GM12878 (cell line): ENCODE data around the gene MAS1L. TPM values are rescaled to one million over a fixed set of nuclear protein-coding genes. Genes with fewer than 3 reads are reported as not detected.

Source experiments
- ATAC-seq: fragments of 200-7000 bp; cut with Tn5 transposase; 3 replicates; pipeline ENCODE4 v1.9.1; 2020; ENCODE audit warnings: mild to moderate bottlenecking, moderate library complexity
- BruUV-seq: library from RNA; stranded (reverse); fragments of 400-500 nt; replicated peaks from 2 replicates; lab custom pipeline; 2021; lab: Mats Ljungman, UMichigan
- CTCF ChIA-PET: fragments of 300-600 bp; sonication (Branson Sonifier 250); formaldehyde crosslinking; extraction: SDS; loops from one replicate; lab custom pipeline; 2021; ENCODE audit warnings: inconsistent platforms; lab: Yijun Ruan, JAX
- POLR2A ChIA-PET: fragments of 350-600 bp; formaldehyde crosslinking; extraction: SDS; loops from one replicate; lab custom pipeline; 2021; ENCODE audit warnings: inconsistent platforms; lab: Charles Lee
- RAD21 ChIA-PET: fragments of 300-600 bp; sonication (Branson Sonifier 250); formaldehyde crosslinking; loops from one replicate; lab custom pipeline; 2023; ENCODE audit warnings: antibody characterized with exemption; ENCODE audit not compliant: unreplicated experiment; lab: Charles Lee
- SMC1A ChIA-PET: fragments of 300-600 bp; sonication (Branson Sonifier 250); formaldehyde crosslinking; loops from one replicate; lab custom pipeline; 2023; ENCODE audit not compliant: unreplicated experiment, uncharacterized antibody; lab: Charles Lee
- DNase-seq: peaks from one replicate; pipeline ENCODE4 v3.0.0-alpha.2; 2011; ENCODE audit warnings: low read depth, low spot score
- FAIRE-seq: peaks from 3 replicates; lab custom pipeline; 2011; peaks lifted over from hg19 to GRCh38; lab: Jason Lieb, UNC
- H2AFZ ChIP-seq: 2 replicates; pipeline ENCODE4 v1.6.0; 2011; ENCODE audit warnings: low read depth, low read length, control low read depth; ENCODE audit not compliant: control insufficient read depth
- H3K27ac ChIP-seq: 2 replicates; pipeline ENCODE4 v1.5.1; 2011; ENCODE audit warnings: control low read depth; ENCODE audit not compliant: control insufficient read depth, insufficient read depth
- H3K27me3 ChIP-seq, 2 experiments: replicated peaks in 1 of 2; 2 replicates each; pipeline versions ENCODE4 v1.6.0 to v1.6.1; 2011; ENCODE audit warnings: low read length in 1 of 2; ENCODE audit not compliant: control insufficient read depth in 2 of 2, insufficient read depth in 2 of 2
- H3K36me3 ChIP-seq, 2 experiments: 2 replicates each; pipeline ENCODE4 v1.5.1; 2011; ENCODE audit warnings: low read length in 1 of 2; ENCODE audit not compliant: control insufficient read depth in 2 of 2, insufficient read depth in 2 of 2
- H3K4me1 ChIP-seq: 2 replicates; pipeline ENCODE4 v1.6.1; 2011; ENCODE audit warnings: mild to moderate bottlenecking, low read length, moderate library complexity, mixed read lengths; ENCODE audit not compliant: control insufficient read depth, insufficient read depth
- H3K4me2 ChIP-seq: 2 replicates; pipeline ENCODE4 v1.6.0; 2011; ENCODE audit warnings: control low read depth; ENCODE audit not compliant: control insufficient read depth, insufficient read depth
- H3K4me3 ChIP-seq: fragments of 200-600 bp; sonication (generic); 2 replicates; pipeline ENCODE4 v1.5.1; 2016
- H3K79me2 ChIP-seq: 2 replicates; pipeline ENCODE4 v1.6.0; 2011; ENCODE audit warnings: low read length; ENCODE audit not compliant: control insufficient read depth, insufficient read depth
- H3K9ac ChIP-seq: 2 replicates; pipeline ENCODE4 v1.8.0; 2011; ENCODE audit warnings: low read length, control low read depth, mixed read lengths; ENCODE audit not compliant: control insufficient read depth, insufficient read depth
- H3K9me3 ChIP-seq: replicated peaks from 3 replicates; pipeline ENCODE4 v1.5.1; 2011; ENCODE audit warnings: mild to moderate bottlenecking, low read length; ENCODE audit not compliant: control insufficient read depth, insufficient read depth
- H4K20me1 ChIP-seq: 2 replicates; pipeline ENCODE4 v1.6.0; 2011; ENCODE audit not compliant: control insufficient read depth, insufficient read depth
- BRCA1 ChIP-seq: IDR thresholded peaks from 2 replicates; pipeline ENCODE4 v1.6.1; 2011; ENCODE audit warnings: low read depth, low read length, improper control_type of control experiment
- CHD4 ChIP-seq: fragments of 200-600 bp; sonication (generic); IDR thresholded peaks from 2 replicates; pipeline ENCODE4 v1.6.1; 2016; ENCODE audit warnings: mild to moderate bottlenecking
- EGR1 ChIP-seq, 2 experiments: IDR thresholded peaks; 1 replicate in 1 of 2; 2 replicates in 1 of 2; pipeline ENCODE4 v1.6.1; 2011 to 2012; ENCODE audit warnings: low read depth in 2 of 2, low read length in 2 of 2, borderline replicate concordance in 1 of 2, mild to moderate bottlenecking in 1 of 2, moderate library complexity in 1 of 2
- EZH2 ChIP-seq: IDR thresholded peaks from 2 replicates; pipeline ENCODE4 v1.6.1; 2012; ENCODE audit warnings: low read depth, mild to moderate bottlenecking, control low read depth, inconsistent platforms, low read length, borderline replicate concordance; ENCODE audit not compliant: control insufficient read depth
- FOXM1 ChIP-seq: IDR thresholded peaks from 2 replicates; pipeline ENCODE4 v1.6.1; 2012; ENCODE audit warnings: low read depth, mild to moderate bottlenecking, inconsistent platforms, low read length, moderate library complexity
- HDAC2 ChIP-seq: fragments of 200-600 bp; sonication (generic); IDR thresholded peaks from 2 replicates; pipeline ENCODE4 v1.6.1; 2017
- JUNB ChIP-seq: IDR thresholded peaks from 2 replicates; pipeline ENCODE4 v1.6.1; 2016; ENCODE audit warnings: antibody characterized with exemption, mild to moderate bottlenecking
- MEF2A ChIP-seq: IDR thresholded peaks from 2 replicates; pipeline ENCODE4 v1.6.1; 2011; ENCODE audit warnings: low read depth, mild to moderate bottlenecking, low read length, moderate library complexity; ENCODE audit not compliant: insufficient read depth
- PBX3 ChIP-seq: IDR thresholded peaks from 2 replicates; pipeline ENCODE4 v1.6.1; 2011; ENCODE audit warnings: mild to moderate bottlenecking, low read depth, low read length, moderate library complexity; ENCODE audit not compliant: insufficient replicate concordance
- RELA ChIP-seq: fragments of 450-650 bp; IDR thresholded peaks from 2 replicates; pipeline ENCODE4 v1.8.0; 2014; ENCODE audit warnings: borderline replicate concordance; ENCODE audit not compliant: partially characterized antibody
- SIN3A ChIP-seq: IDR thresholded peaks from 2 replicates; pipeline ENCODE4 v1.6.1; 2012; ENCODE audit warnings: low read depth, low read length, improper control_type of control experiment
- YY1 ChIP-seq: IDR thresholded peaks from 2 replicates; pipeline ENCODE4 v1.6.1; 2011; ENCODE audit warnings: low read depth, mild to moderate bottlenecking, low read length
- ZSCAN29 ChIP-seq: fragments of 450-650 bp; IDR thresholded peaks from 2 replicates; pipeline ENCODE4 v1.6.1; 2017; ENCODE audit warnings: mild to moderate bottlenecking, moderate library complexity
- WGBS: methylation state at CpG from one replicate; pipeline ENCODE4 v1.1.6; 2016; ENCODE audit warnings: low lambda C conversion rate; ENCODE audit not compliant: insufficient replicate concordance, insufficient coverage; ENCODE audit errors: missing lambda C conversion rate; 5-methylcytosine and 5-hydroxymethylcytosine counted together
- in situ Hi-C: fragments of 300-500 bp; cut with MboI; formaldehyde crosslinking; loops from 9 replicates; pipeline ENCODE4 v1.14.3; 2018; ENCODE audit warnings: mixed read lengths
- intact Hi-C: fragments of 100-400 bp; cut with micrococcal nuclease; formaldehyde crosslinking; loops from one replicate; pipeline ENCODE4 v1.14.2; 2022; ENCODE audit not compliant: unreplicated experiment
- polyA plus RNA-seq, 11 experiments: library from polyadenylated mRNA; depleted of rRNA in 4 of 11; unstranded in 6 of 11; stranded (reverse) in 5 of 11; fragments of >200 nt; fragmentation: Nextera tagmentation in 4 of 11; fragmentation: Illumina TruSeq in 1 of 11; extraction: Ambion mirVana in 4 of 11; extraction: Trizol in 1 of 11; gene quantifications; 1 replicate in 1 of 11; 2 replicates in 10 of 11; pipeline versions ENCODE4 v1.2.1 to v1.2.3, GENCODE V29; 2011 to 2016; ENCODE audit warnings: inconsistent platforms in 2 of 11, missing spikeins in 2 of 11, low read depth in 1 of 11
- total RNA-seq, 4 experiments: library from RNA; depleted of rRNA in 3 of 4; stranded (reverse); fragments of >200 nt in 3 of 4; fragmentation: Illumina TruSeq in 1 of 4; extraction: Trizol in 1 of 4; gene quantifications; 2 replicates each; pipeline versions ENCODE4 v1.2.1 to v1.2.3, GENCODE V29; 2013 to 2021
- TF ChIP-seq, protein P1 (sequence below): IDR thresholded peaks from 2 replicates; pipeline ENCODE4 v1.6.1; 2012; ENCODE audit warnings: low read depth, low read length, improper control_type of control experiment

MAS1L gene
- total and polyA plus RNA-seq, 10 of the 15 experiments (the other 5 are each of a cell fraction or from before 2014, with no cell fraction given): not detected

GRCh38 chr6:29530671-29531310 is 43.0 kb upstream of the MAS1L start (continued):
- TF ChIP-seq PBX3: no peak

DNA sequence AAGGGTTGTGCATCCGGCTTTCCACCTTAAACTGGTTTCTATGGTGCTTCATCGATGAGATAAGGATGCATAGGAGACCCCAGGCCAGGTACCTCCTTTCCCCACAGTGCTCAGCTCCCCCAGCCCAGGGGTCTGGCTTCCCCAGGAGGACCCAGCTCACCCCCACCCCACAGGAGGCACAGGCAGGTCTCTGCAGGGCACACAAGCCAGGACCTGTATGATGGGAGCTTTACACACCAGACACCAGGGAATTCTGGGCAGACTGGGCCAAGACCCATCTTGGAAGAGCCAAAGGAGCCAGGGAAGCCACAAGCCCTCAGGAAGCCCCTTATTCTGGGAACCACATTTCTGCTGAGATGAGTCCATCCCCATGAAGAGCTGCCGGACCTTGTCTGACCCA is 42.2 kb upstream of the MAS1L start:
- Histone ChIP-seq H3K9ac (no peak overlapping the region), H3K4me3 (no peak overlapping the region), H2AFZ (no peak overlapping the region), H3K79me2 (no peaks in the 10 kb centered on the region), H3K4me2 (no peak overlapping the region), H3K4me1 (no peaks in the 10 kb centered on the region), H3K27me3 (no peaks in the 10 kb centered on the region), H3K27ac (no peak overlapping the region), H4K20me1 (no peaks in the 10 kb centered on the region)
- CTCF ChIA-PET: no interaction called here
- BruUV-seq: no TSS peak
- RAD21 ChIA-PET: no interaction called here
- 0% methylated on average over 3 of the region's 3 CpGs for WGBS
- POLR2A ChIA-PET: no interaction called here
- SMC1A ChIA-PET: no interaction called here
- FAIRE-seq (no peak), ATAC-seq (no peak)
- TF ChIP-seq SIN3A: no peak
- no peak for TF ChIP-seq EGR1 (IDR thresholded peaks at IDR 0.05; ENCODE audit: borderline replicate concordance in 1 of 2, low read depth in 2 of 2, low read length in 2 of 2)
- no peak for TF ChIP-seq HDAC2
- no peak for TF ChIP-seq BRCA1
- no peak for TF ChIP-seq JUNB
- TF ChIP-seq CHD4: no peak
- TF ChIP-seq, protein P1, sequence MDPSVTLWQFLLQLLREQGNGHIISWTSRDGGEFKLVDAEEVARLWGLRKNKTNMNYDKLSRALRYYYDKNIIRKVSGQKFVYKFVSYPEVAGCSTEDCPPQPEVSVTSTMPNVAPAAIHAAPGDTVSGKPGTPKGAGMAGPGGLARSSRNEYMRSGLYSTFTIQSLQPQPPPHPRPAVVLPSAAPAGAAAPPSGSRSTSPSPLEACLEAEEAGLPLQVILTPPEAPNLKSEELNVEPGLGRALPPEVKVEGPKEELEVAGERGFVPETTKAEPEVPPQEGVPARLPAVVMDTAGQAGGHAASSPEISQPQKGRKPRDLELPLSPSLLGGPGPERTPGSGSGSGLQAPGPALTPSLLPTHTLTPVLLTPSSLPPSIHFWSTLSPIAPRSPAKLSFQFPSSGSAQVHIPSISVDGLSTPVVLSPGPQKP: no peak
- no peak for TF ChIP-seq FOXM1
- no peak for TF ChIP-seq YY1
- TF ChIP-seq MEF2A: no peak
- no peak for TF ChIP-seq RELA
- TF ChIP-seq ZSCAN29: no peak
- TF ChIP-seq EZH2: no peak
- TF ChIP-seq, all 136 proteins: peak for 0
- in situ Hi-C loops (no loop called here), intact Hi-C loops (no loop called here)
- Histone ChIP-seq H3K36me3 (no peaks in the 10 kb centered on the region), H3K9me3 (no peaks in the 10 kb centered on the region)
- no peak for DNase-seq
